GM10266 (cell line): ENCODE data around the gene RNPC3.
"Not testable (repeated sequence)": the region's sequence is repeated elsewhere in the genome, so short reads cannot be mapped to it uniquely, and the experiment has no call there.

Source experiments
- DNase-seq: peaks from one replicate; pipeline ENCODE4 v3.0.0; 2012; ENCODE audit errors: extremely low spot score
- TF ChIP-seq, protein P1 (sequence below): IDR thresholded peaks from 2 replicates; pipeline ENCODE4 v1.5.1; 2012; ENCODE audit warnings: mild to moderate bottlenecking, low read depth; ENCODE audit not compliant: control insufficient read depth, insufficient read depth; ENCODE audit errors: missing control alignments

The RNPC3 gene

GRCh38 chr1:103582464-103582863, 57.0 kb downstream of the RNPC3 start:
- no peak for DNase-seq
- TF ChIP-seq, protein P1, sequence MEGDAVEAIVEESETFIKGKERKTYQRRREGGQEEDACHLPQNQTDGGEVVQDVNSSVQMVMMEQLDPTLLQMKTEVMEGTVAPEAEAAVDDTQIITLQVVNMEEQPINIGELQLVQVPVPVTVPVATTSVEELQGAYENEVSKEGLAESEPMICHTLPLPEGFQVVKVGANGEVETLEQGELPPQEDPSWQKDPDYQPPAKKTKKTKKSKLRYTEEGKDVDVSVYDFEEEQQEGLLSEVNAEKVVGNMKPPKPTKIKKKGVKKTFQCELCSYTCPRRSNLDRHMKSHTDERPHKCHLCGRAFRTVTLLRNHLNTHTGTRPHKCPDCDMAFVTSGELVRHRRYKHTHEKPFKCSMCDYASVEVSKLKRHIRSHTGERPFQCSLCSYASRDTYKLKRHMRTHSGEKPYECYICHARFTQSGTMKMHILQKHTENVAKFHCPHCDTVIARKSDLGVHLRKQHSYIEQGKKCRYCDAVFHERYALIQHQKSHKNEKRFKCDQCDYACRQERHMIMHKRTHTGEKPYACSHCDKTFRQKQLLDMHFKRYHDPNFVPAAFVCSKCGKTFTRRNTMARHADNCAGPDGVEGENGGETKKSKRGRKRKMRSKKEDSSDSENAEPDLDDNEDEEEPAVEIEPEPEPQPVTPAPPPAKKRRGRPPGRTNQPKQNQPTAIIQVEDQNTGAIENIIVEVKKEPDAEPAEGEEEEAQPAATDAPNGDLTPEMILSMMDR, result no peak

- no peak for DNase-seq
- TF ChIP-seq, protein P1, result no peak
Observed at GRCh38 chr1:103583887-103584286, 58.4 kb downstream of the RNPC3 start.

DNA sequence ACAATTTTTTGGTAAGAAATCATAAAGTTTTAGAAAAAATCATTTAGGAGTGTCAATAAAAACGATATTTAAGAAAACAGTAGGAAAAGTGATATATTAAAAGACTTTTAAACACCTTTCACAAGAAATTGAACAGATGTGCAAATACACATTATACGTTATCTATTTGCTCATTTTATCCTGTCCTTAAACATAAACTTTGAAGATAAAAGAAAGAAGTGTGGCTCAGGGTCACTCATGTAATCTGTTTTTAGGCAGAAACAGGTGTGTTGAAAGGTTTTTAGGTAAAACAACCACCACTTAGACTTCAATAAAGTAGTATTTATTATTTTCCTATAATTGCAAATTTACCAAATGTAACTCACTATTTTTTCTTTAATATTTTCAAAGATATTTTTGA, 59.0 kb downstream of the RNPC3 start:
- no peak for DNase-seq
- TF ChIP-seq, protein P1, result no peak

GRCh38 chr1:103602740-103603139, 77.2 kb downstream of the RNPC3 start:
- not testable (repeated sequence) for DNase-seq
